Fibroblast of pulmonary artery (primary cell): Measurements from ENCODE around the gene SNAP25.

Experiments
- DNase-seq: peaks from one replicate; pipeline ENCODE4 v3.0.0-alpha.2; 2010; ENCODE audit warnings: low read depth
- H3K4me3 ChIP-seq: replicated peaks from 2 replicates; pipeline ENCODE4 v1.5.1; 2011; ENCODE audit warnings: low read depth, mild to moderate bottlenecking, control low read depth, low read length, moderate library complexity
- TF ChIP-seq, protein P1 (sequence below): IDR thresholded peaks from 2 replicates; pipeline ENCODE4 v1.5.1; 2011; ENCODE audit warnings: mild to moderate bottlenecking, control low read depth, low read length, inconsistent platforms; ENCODE audit errors: missing control alignments

SNAP25 gene

DNA sequence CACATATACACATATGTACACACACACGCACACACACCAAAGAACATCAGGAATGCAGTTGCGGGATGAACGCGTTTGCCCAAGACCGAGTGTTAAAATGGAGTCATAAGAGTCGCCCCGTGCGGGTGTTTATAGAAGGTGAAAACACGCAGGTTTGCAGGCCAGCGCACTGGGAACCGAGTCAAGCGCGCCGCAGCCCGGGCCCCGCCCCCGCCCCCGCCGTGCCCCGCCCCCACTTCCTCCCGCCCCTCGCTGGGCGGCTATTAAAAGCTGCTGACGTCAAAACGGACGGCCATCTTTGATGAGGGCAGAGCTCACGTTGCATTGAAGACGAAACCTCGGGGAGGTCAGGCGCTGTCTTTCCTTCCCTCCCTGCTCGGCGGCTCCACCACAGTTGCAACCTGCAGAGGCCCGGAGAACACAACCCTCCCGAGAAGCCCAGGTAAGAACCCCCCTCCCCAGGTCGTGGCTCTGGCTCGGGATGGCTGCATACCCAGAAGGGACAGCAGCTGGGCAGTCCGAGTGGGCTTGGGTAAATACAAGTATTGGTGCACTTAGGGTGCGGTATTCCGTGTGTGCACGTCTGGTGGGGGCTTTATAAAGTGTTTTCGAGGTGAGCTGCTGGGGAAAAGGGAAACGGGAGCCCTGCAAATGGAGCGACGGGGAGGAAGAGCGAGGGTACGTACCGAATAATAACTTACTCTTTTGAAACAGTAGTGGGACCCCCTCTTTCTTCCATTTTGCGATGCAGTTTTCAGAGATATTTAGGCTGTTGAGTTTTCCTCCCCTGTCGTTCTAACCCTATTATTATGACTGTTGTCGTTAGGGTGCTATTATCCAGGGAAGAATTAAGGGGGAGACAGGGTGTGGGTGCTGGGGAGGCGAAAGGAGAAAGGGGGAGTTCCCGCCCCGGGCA is at the start of gene SNAP25:
TSS of gene SNAP25 (plus strand) at position 295 of the 916 bp plus-strand sequence. CDS start 56,662 bp downstream, outside the sequence.
- DNase-seq = peak; percentile 87
- TF ChIP-seq, protein P1, sequence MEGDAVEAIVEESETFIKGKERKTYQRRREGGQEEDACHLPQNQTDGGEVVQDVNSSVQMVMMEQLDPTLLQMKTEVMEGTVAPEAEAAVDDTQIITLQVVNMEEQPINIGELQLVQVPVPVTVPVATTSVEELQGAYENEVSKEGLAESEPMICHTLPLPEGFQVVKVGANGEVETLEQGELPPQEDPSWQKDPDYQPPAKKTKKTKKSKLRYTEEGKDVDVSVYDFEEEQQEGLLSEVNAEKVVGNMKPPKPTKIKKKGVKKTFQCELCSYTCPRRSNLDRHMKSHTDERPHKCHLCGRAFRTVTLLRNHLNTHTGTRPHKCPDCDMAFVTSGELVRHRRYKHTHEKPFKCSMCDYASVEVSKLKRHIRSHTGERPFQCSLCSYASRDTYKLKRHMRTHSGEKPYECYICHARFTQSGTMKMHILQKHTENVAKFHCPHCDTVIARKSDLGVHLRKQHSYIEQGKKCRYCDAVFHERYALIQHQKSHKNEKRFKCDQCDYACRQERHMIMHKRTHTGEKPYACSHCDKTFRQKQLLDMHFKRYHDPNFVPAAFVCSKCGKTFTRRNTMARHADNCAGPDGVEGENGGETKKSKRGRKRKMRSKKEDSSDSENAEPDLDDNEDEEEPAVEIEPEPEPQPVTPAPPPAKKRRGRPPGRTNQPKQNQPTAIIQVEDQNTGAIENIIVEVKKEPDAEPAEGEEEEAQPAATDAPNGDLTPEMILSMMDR = no peak
- peak within 1 kb of the TSS; percentile 47 for H3K4me3 ChIP-seq

DNA sequence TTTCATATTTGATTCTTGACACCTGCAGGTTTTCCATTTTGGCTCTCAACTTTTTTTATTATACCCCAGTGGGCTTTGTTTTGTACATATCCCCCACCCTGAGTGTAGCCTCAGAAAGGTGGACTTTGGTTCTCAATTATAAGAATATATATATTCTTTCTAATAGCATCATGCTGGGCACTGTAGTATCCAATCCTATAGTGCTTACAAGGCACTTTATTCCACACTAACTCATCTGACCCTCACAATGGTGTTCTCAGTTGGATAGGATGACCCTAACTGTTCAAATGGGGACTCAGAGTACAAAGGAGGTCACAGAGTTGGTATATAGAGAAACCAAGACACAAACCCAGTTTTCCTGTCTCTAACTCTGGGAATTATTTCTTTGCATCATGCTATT is 48.9 kb upstream of the SNAP25 start:
- TF ChIP-seq, protein P1 = no peak
- H3K4me3 ChIP-seq = no peak overlapping the region
- no peak for DNase-seq

DNA sequence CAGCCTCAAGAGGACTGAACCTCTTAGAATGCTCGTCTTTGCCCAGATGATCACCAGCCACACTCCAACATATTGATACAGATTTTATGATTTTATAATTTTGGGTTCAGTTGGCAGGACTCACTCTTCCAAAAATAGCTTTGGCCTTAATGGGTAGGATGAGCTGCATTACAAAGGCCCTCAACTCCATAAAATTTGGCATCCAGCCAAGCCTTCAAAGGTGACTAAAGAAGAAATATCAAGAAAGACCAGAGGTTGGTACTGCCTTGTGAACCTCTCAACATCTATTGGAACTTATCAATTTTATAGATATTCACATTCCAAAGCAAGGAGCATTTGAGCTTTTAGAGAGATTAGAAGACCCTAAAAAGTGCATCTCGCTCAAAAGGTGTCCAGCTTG is 48.4 kb upstream of the SNAP25 start:
- TF ChIP-seq, protein P1 = no peak
- no peak overlapping the region for H3K4me3 ChIP-seq
- no peak for DNase-seq

DNA sequence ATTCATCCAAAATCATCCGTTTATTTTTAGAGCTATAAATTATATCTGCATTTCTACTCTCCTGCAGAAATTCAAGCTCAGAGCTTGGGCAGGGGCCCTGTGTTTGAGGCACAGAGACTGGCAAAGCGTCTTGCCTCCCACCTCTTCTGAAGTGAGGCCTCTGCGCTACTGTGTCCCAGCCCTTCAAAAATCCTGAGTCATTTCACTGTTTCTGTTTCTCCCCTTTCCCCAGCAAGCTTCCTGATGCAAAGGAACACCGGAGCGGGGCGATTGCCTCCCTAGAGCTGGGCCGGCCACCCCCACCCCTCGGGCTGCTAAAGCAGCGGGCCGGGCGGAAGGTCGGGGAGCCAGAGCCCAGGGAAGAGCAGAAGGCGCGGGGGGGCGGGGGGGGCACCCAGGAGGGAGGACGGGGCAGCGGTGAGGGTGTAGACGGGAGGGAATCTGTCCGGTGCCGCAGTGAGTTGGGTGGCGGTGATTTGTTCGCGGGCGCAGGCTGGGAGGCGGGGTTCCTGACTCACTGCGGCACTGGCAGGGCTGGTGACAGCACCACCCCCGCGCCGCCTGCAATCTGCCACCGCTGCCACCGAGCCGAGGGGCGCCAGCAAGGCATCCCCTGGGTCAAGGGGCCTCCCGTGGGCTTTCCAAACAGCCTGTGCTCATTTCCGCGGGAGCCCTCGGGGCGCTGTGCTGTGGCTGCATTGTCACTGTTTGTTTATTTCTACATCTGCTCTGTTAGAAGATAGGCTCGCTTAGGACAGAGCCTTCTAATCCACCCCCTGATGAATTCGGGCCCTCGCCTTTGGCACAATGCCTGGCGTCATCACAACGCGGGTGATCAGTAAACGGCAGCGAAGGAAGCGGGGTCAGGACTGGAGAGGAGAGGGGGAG is 46.5 kb upstream of the SNAP25 start:
- TF ChIP-seq, protein P1 = no peak
- H3K4me3 ChIP-seq = peak overlapping the region; percentile 46
- DNase-seq = peak; percentile 14

DNA sequence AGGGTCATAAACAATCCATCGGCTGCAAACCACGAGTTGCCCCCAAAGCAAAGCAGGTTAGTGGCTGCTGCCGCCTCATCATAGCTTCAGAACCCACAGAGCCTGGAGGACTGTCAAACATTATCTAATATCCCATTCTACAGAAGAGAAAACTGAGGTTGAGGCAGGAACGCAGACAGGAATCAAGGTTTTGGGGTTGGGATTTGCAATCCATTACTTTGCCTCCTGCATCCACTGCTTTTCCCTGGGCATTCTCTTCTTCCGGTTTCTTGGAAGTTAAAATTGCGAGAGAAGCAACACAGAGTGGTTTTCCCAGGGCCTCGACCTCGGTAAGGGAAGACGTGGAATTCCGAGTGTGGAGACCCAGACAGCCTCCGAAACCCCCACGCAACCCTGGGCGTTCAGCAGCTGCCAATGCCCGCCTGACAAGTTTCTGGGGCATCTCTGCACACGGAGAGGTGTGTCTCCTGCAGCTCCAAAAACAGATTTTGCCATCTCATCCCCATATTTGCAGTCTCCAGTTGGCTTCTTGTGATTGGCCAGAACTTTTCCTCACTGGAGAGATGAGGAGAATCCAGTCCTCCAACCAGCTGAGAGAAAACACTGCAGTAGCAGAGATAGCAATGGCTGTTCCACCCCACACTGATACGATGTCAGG is 45.5 kb upstream of the SNAP25 start:
- H3K4me3 ChIP-seq = no peak overlapping the region
- TF ChIP-seq, protein P1 = no peak
- no peak for DNase-seq

DNA sequence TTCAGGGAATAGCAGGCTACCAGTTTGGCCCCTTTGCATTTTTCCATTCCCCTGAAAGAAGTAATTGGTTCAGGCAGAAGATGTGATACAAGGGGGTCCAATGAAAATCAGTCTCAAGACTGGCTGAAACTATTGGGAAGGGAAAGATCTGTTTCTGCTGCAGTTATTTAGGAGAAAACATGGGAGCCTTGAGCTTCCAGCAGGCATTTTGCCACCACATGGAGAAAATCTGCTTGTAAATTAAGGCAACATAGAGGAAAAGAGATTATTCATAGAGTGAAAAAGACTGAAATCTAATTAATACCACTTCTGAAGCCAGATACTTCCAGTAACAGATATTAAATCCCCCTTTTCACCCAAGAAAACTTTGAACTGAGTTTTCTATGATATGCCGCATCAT is 44.2 kb upstream of the SNAP25 start:
- no peak for DNase-seq
- no peak overlapping the region for H3K4me3 ChIP-seq
- TF ChIP-seq, protein P1 = no peak
